GM12878 (cell line): ENCODE results near the gene PLD4. TPM values are rescaled to one million over a fixed set of nuclear protein-coding genes. Genes with fewer than 3 reads are reported as not detected.

ENCODE experiments used
- ATAC-seq: fragments of 200-7000 bp; cut with Tn5 transposase; 3 replicates; pipeline ENCODE4 v1.9.1; 2020; ENCODE audit warnings: mild to moderate bottlenecking, moderate library complexity
- BruUV-seq: library from RNA; stranded (reverse); fragments of 400-500 nt; replicated peaks from 2 replicates; lab custom pipeline; 2021; lab: Mats Ljungman, UMichigan
- CTCF ChIA-PET: fragments of 300-600 bp; sonication (Branson Sonifier 250); formaldehyde crosslinking; extraction: SDS; loops from one replicate; lab custom pipeline; 2021; ENCODE audit warnings: inconsistent platforms; lab: Yijun Ruan, JAX
- POLR2A ChIA-PET: fragments of 350-600 bp; formaldehyde crosslinking; extraction: SDS; loops from one replicate; lab custom pipeline; 2021; ENCODE audit warnings: inconsistent platforms; lab: Charles Lee
- RAD21 ChIA-PET: fragments of 300-600 bp; sonication (Branson Sonifier 250); formaldehyde crosslinking; loops from one replicate; lab custom pipeline; 2023; ENCODE audit warnings: antibody characterized with exemption; ENCODE audit not compliant: unreplicated experiment; lab: Charles Lee
- SMC1A ChIA-PET: fragments of 300-600 bp; sonication (Branson Sonifier 250); formaldehyde crosslinking; loops from one replicate; lab custom pipeline; 2023; ENCODE audit not compliant: unreplicated experiment, uncharacterized antibody; lab: Charles Lee
- DNase-seq: peaks from one replicate; pipeline ENCODE4 v3.0.0-alpha.2; 2011; ENCODE audit warnings: low read depth, low spot score
- FAIRE-seq: peaks from 3 replicates; lab custom pipeline; 2011; peaks lifted over from hg19 to GRCh38; lab: Jason Lieb, UNC
- H2AFZ ChIP-seq: 2 replicates; pipeline ENCODE4 v1.6.0; 2011; ENCODE audit warnings: low read depth, low read length, control low read depth; ENCODE audit not compliant: control insufficient read depth
- H3K27ac ChIP-seq: 2 replicates; pipeline ENCODE4 v1.5.1; 2011; ENCODE audit warnings: control low read depth; ENCODE audit not compliant: control insufficient read depth, insufficient read depth
- H3K27me3 ChIP-seq, 2 experiments: replicated peaks in 1 of 2; 2 replicates each; pipeline versions ENCODE4 v1.6.0 to v1.6.1; 2011; ENCODE audit warnings: low read length in 1 of 2; ENCODE audit not compliant: control insufficient read depth in 2 of 2, insufficient read depth in 2 of 2
- H3K36me3 ChIP-seq, 2 experiments: 2 replicates each; pipeline ENCODE4 v1.5.1; 2011; ENCODE audit warnings: low read length in 1 of 2; ENCODE audit not compliant: control insufficient read depth in 2 of 2, insufficient read depth in 2 of 2
- H3K4me1 ChIP-seq: 2 replicates; pipeline ENCODE4 v1.6.1; 2011; ENCODE audit warnings: mild to moderate bottlenecking, low read length, moderate library complexity, mixed read lengths; ENCODE audit not compliant: control insufficient read depth, insufficient read depth
- H3K4me2 ChIP-seq: 2 replicates; pipeline ENCODE4 v1.6.0; 2011; ENCODE audit warnings: control low read depth; ENCODE audit not compliant: control insufficient read depth, insufficient read depth
- H3K4me3 ChIP-seq: fragments of 200-600 bp; sonication (generic); 2 replicates; pipeline ENCODE4 v1.5.1; 2016
- H3K79me2 ChIP-seq: 2 replicates; pipeline ENCODE4 v1.6.0; 2011; ENCODE audit warnings: low read length; ENCODE audit not compliant: control insufficient read depth, insufficient read depth
- H3K9ac ChIP-seq: 2 replicates; pipeline ENCODE4 v1.8.0; 2011; ENCODE audit warnings: low read length, control low read depth, mixed read lengths; ENCODE audit not compliant: control insufficient read depth, insufficient read depth
- H3K9me3 ChIP-seq: replicated peaks from 3 replicates; pipeline ENCODE4 v1.5.1; 2011; ENCODE audit warnings: mild to moderate bottlenecking, low read length; ENCODE audit not compliant: control insufficient read depth, insufficient read depth
- H4K20me1 ChIP-seq: 2 replicates; pipeline ENCODE4 v1.6.0; 2011; ENCODE audit not compliant: control insufficient read depth, insufficient read depth
- KAT2A ChIP-seq: conservative IDR thresholded peaks from 2 replicates; pipeline ENCODE4 v1.6.1; 2011; ENCODE audit warnings: low read depth, low read length; ENCODE audit not compliant: control insufficient read depth
- KDM1A ChIP-seq: fragments of 200-600 bp; sonication (generic); IDR thresholded peaks from 2 replicates; pipeline ENCODE4 v1.6.1; 2016; ENCODE audit warnings: borderline replicate concordance
- KLF5 ChIP-seq: fragments of 450-650 bp; IDR thresholded peaks from 2 replicates; pipeline ENCODE4 v1.6.1; 2014; ENCODE audit warnings: mild to moderate bottlenecking; ENCODE audit not compliant: partially characterized antibody
- MTA3 ChIP-seq: IDR thresholded peaks from 2 replicates; pipeline ENCODE4 v1.6.1; 2012; ENCODE audit warnings: low read length, inconsistent platforms, borderline replicate concordance
- MXI1 ChIP-seq: fragments of 150-350 bp; IDR thresholded peaks from 2 replicates; pipeline ENCODE4 v1.6.1; 2011; ENCODE audit warnings: low read depth, mild to moderate bottlenecking, inconsistent platforms, low read length, improper control_type of control experiment
- MYB ChIP-seq: fragments of 150-350 bp; IDR thresholded peaks from 2 replicates; pipeline ENCODE4 v1.6.1; 2014; ENCODE audit warnings: mild to moderate bottlenecking, low read depth, low read length, borderline replicate concordance
- NFIC ChIP-seq: IDR thresholded peaks from 2 replicates; pipeline ENCODE4 v1.6.1; 2012; ENCODE audit warnings: low read depth, mild to moderate bottlenecking, inconsistent platforms, low read length, moderate library complexity
- POLR2A ChIP-seq: IDR thresholded peaks from 2 replicates; pipeline ENCODE4 v1.6.1; 2011; ENCODE audit warnings: low read depth, mild to moderate bottlenecking, low read length
- RUNX3 ChIP-seq: IDR thresholded peaks from 2 replicates; pipeline ENCODE4 v1.6.1; 2012; ENCODE audit warnings: low read length, inconsistent platforms
- SUZ12 ChIP-seq: fragments of 200-600 bp; sonication (generic); IDR thresholded peaks from one replicate; pipeline ENCODE4 v1.6.1; 2018; ENCODE audit warnings: antibody characterized with exemption, mild to moderate bottlenecking; ENCODE audit not compliant: unreplicated experiment
- WGBS: methylation state at CpG from one replicate; pipeline ENCODE4 v1.1.6; 2016; ENCODE audit warnings: low lambda C conversion rate; ENCODE audit not compliant: insufficient replicate concordance, insufficient coverage; ENCODE audit errors: missing lambda C conversion rate; 5-methylcytosine and 5-hydroxymethylcytosine counted together
- in situ Hi-C: fragments of 300-500 bp; cut with MboI; formaldehyde crosslinking; loops from 9 replicates; pipeline ENCODE4 v1.14.3; 2018; ENCODE audit warnings: mixed read lengths
- intact Hi-C: fragments of 100-400 bp; cut with micrococcal nuclease; formaldehyde crosslinking; loops from one replicate; pipeline ENCODE4 v1.14.2; 2022; ENCODE audit not compliant: unreplicated experiment
- polyA plus RNA-seq, 11 experiments: library from polyadenylated mRNA; depleted of rRNA in 4 of 11; unstranded in 6 of 11; stranded (reverse) in 5 of 11; fragments of >200 nt; fragmentation: Nextera tagmentation in 4 of 11; fragmentation: Illumina TruSeq in 1 of 11; extraction: Ambion mirVana in 4 of 11; extraction: Trizol in 1 of 11; gene quantifications; 1 replicate in 1 of 11; 2 replicates in 10 of 11; pipeline versions ENCODE4 v1.2.1 to v1.2.3, GENCODE V29; 2011 to 2016; ENCODE audit warnings: inconsistent platforms in 2 of 11, missing spikeins in 2 of 11, low read depth in 1 of 11
- total RNA-seq, 4 experiments: library from RNA; depleted of rRNA in 3 of 4; stranded (reverse); fragments of >200 nt in 3 of 4; fragmentation: Illumina TruSeq in 1 of 4; extraction: Trizol in 1 of 4; gene quantifications; 2 replicates each; pipeline versions ENCODE4 v1.2.1 to v1.2.3, GENCODE V29; 2013 to 2021

The PLD4 gene
- total and polyA plus RNA-seq, 10 of the 15 experiments (the other 5 are each of a cell fraction or from before 2014, with no cell fraction given): 0.20 to 57.7 (median 9.9) TPM

- Histone ChIP-seq H2AFZ (no peak overlapping the region), H3K36me3 (no peaks in the 10 kb centered on the region), H3K9ac (no peak overlapping the region), H3K79me2 (no peaks in the 10 kb centered on the region), H4K20me1 (no peaks in the 10 kb centered on the region), H3K4me1 (no peaks in the 10 kb centered on the region), H3K4me3 (no peak overlapping the region), H3K27ac (no peak overlapping the region), H3K27me3 (no peaks in the 10 kb centered on the region), H3K4me2 (no peak overlapping the region), H3K9me3 (no peaks in the 10 kb centered on the region)
- ATAC-seq (no peak), DNase-seq (no peak), FAIRE-seq (no peak)
- no peak for TF ChIP-seq MTA3
- TF ChIP-seq KDM1A: no peak
- SMC1A ChIA-PET: no interaction called here
- in situ Hi-C loops: loop anchor here (10.0 kb wide), 1 partner anchor 154 kb away; no protein-coding TSS in a partner anchor
- intact Hi-C loops: loop anchor here (10.0 kb wide), 1 partner anchor 84 kb away; the partner anchor contains the start of gene AHNAK2
- BruUV-seq: no TSS peak
- POLR2A ChIA-PET: no interaction called here
- RAD21 ChIA-PET: no interaction called here
- WGBS: 62% methylated on average over 4 of the region's 4 CpGs
- CTCF ChIA-PET: no interaction called here
Measured at GRCh38 chr14:104891121-104891551, 33.5 kb upstream of the PLD4 start.

DNA sequence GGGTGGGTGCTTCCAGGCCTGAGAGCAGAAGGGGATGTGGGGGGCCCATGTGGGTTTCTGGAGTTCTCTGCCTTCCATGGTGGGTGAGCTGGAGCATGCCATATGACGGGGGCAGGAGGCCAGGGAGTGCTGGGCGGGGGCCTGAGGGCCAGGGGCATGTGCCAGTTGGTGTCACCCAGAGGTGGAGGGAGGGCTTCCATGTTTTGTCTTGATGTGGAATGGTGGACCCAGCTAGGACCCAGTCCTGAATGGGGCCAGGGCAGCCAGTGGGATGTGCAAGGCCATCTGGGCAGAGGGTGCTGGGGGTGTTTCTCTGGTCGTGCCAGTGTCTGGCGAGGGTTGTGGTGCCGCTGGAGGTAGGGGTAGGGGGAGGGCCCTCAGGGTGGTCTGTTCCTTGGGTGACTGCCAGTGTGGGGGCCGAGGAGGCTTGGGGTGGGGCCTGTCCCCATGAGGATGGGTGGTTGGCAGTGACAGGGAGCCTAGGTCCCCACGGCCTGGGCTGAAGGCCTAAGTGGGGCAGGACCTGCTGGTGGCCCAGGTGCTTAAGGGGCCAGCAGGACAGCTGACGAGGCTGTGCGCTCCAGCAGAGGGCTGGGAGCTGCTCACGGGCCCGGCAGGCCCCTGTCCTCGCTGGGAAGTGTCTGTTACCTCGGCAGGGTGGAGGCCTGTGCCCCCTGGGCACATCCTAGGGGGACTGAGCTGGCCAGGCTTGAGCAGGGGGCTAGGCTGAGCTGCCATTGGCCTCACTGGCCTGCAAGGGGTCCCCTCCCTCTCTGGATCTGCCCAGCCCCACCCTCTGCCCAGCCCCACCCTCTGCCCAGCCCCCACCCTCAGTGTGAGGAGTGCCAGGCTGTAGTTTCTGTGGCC is 32.8 kb upstream of the PLD4 start:
- in situ Hi-C loops: loop anchor here (10.0 kb wide), 1 partner anchor 153 kb away; no protein-coding TSS in a partner anchor
- SMC1A ChIA-PET: no interaction called here
- H3K9me3 ChIP-seq: no peaks in the 10 kb centered on the region

More for the DNA sequence above, 32.8 kb upstream of the PLD4 start:
- H3K4me3 ChIP-seq: no peak overlapping the region
- ATAC-seq (no peak), FAIRE-seq (no peak), DNase-seq (no peak)
- no peaks in the 10 kb centered on the region for H3K4me1 ChIP-seq
- H2AFZ ChIP-seq: no peak overlapping the region
- H3K36me3 ChIP-seq: no peaks in the 10 kb centered on the region
- no peaks in the 10 kb centered on the region for H3K27me3 ChIP-seq
- no peak overlapping the region for H3K9ac ChIP-seq
- POLR2A ChIA-PET: no interaction called here
- CTCF ChIA-PET: no interaction called here
- no peaks in the 10 kb centered on the region for H3K79me2 ChIP-seq
- intact Hi-C loops: loop anchor here (10.0 kb wide), 1 partner anchor 83 kb away; the partner anchor contains the start of gene AHNAK2
- TF ChIP-seq KAT2A (no peak), POLR2A (no peak), MXI1 (no peak), SUZ12 (no peak), NFIC (no peak), MYB (no peak), KLF5 (no peak), RUNX3 (no peak)
- whole genome bisulfite sequencing: 10% methylated on average over 13 of the region's 13 CpGs
- RAD21 ChIA-PET: no interaction called here
- no TSS peak for BruUV-seq
- H4K20me1 ChIP-seq: no peaks in the 10 kb centered on the region
- no peak overlapping the region for H3K27ac ChIP-seq
- H3K4me2 ChIP-seq: no peak overlapping the region
